Upper lobe of left lung (tissue), 6 donors: ENCODE measurements around the gene SLC19A3. TPM values are rescaled to one million over a fixed set of nuclear protein-coding genes. Genes with fewer than 3 reads are reported as not detected.

Experiments used
- ATAC-seq, 2 donors: fragments of 200-7000 bp; cut with Tn5 transposase; one replicate each; pipeline ENCODE4 v1.9.1; 2022; ENCODE audit warnings: mild to moderate bottlenecking in 2 of 2, moderate library complexity in 2 of 2; ENCODE audit not compliant: low FRiP score in 2 of 2
- DNase-seq, 2 donors: peaks; one replicate each; pipeline ENCODE4 v3.0.0-alpha.2; 2019 to 2020
- H3K27ac ChIP-seq, 4 donors: fragments of 200-600 bp; sonication (generic); one replicate each; pipeline ENCODE4 v1.5.1; 2016 to 2019
- H3K27me3 ChIP-seq, 4 donors: fragments of 200-600 bp; sonication (generic); one replicate each; pipeline ENCODE4 v1.5.1; 2017 to 2019
- H3K36me3 ChIP-seq, 4 donors: fragments of 200-600 bp; sonication (generic); one replicate each; pipeline ENCODE4 v1.5.1; 2016 to 2019
- H3K4me1 ChIP-seq, 4 donors: fragments of 200-600 bp; sonication (generic); one replicate each; pipeline ENCODE4 v1.5.1; 2018 to 2019
- H3K4me3 ChIP-seq, 4 donors: fragments of 200-600 bp; sonication (generic); one replicate each; pipeline ENCODE4 v1.5.1; 2017 to 2019; ENCODE audit warnings: mild to moderate bottlenecking in 2 of 4, moderate library complexity in 1 of 4
- H3K9me3 ChIP-seq, 4 donors: fragments of 200-600 bp; sonication (generic); one replicate each; pipeline ENCODE4 v1.5.1; 2018 to 2019
- EP300 ChIP-seq, 4 donors: sonication (generic); formaldehyde crosslinking; IDR thresholded peaks; one replicate each; pipeline ENCODE4 v1.5.1; 2017; ENCODE audit warnings: antibody characterized with exemption in 4 of 4, control low read depth in 2 of 4
- POLR2A ChIP-seq, 4 donors: fragments of 450-650 bp; IDR thresholded peaks; one replicate each; pipeline ENCODE4 v1.5.1; 2016 to 2017; ENCODE audit warnings: antibody characterized with exemption in 4 of 4, mild to moderate bottlenecking in 2 of 4
- POLR2AphosphoS5 ChIP-seq, 2 donors: sonication (generic); formaldehyde crosslinking; IDR thresholded peaks; one replicate each; pipeline ENCODE4 v1.5.1; 2017; ENCODE audit warnings: antibody characterized with exemption in 2 of 2
- WGBS, 2 donors: methylation state at CpG; one replicate each; pipeline ENCODE4 v1.1.5; 2017 to 2018; 5-methylcytosine and 5-hydroxymethylcytosine counted together
- total RNA-seq, 6 donors: library from RNA; depleted of rRNA in 4 of 6; stranded (reverse); fragments of >200 nt in 4 of 6; gene quantifications; one replicate each; pipeline versions ENCODE4 v1.1.0 to v1.2.1, GENCODE V29; 2016 to 2021
- TF ChIP-seq, protein P1 (sequence below), 6 experiments: fragments of 450-650 bp in 4 of 6; fragments of 200-600 bp in 2 of 6; sonication (generic) in 2 of 6; IDR thresholded peaks; one replicate each; pipeline ENCODE4 v1.5.1; 2016 to 2019; ENCODE audit warnings: antibody characterized with exemption in 6 of 6
- donor health status: DM: no; HTN: no; CAD: no; lungs with moderate emphysema.
- donor health status: DM: no; HTN: yes; CAD: no; lungs with severe emphysema.

SLC19A3 gene
- total RNA-seq, 6 donors from 2014 or later = 12.6 to 53.4 (median 32.1) TPM

DNA sequence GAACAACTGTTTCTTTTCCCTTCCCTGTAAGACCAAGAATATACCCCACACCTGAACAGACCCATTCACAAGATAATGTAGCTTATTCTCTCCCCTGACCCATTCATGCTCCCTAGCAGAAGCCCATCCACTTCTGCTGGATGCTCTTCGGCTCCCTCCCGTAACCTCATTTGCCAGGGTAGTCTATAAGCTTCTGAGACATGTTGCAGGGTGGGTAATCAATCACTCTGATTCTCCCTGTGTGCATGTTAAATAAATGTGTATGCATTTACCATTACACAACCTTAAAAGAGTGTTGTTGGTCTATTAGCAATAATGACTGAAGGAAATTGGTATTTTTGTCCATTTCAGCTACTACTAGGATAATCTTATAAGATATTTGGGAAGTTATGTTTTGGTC, 1.3 kb downstream of the SLC19A3 start:
- peaks cover 0 to 14% (median 2%) of the 10 kb centered on the region in 4 donors for H3K4me1 ChIP-seq
- no peak overlapping the region for H3K27ac ChIP-seq
- no peak for TF ChIP-seq POLR2A (IDR thresholded peaks at IDR 0.05)
- TF ChIP-seq POLR2AphosphoS5 (IDR thresholded peaks at IDR 0.05) = no peak
- TF ChIP-seq EP300 (IDR thresholded peaks at IDR 0.05) = no peak
- TF ChIP-seq, protein P1, sequence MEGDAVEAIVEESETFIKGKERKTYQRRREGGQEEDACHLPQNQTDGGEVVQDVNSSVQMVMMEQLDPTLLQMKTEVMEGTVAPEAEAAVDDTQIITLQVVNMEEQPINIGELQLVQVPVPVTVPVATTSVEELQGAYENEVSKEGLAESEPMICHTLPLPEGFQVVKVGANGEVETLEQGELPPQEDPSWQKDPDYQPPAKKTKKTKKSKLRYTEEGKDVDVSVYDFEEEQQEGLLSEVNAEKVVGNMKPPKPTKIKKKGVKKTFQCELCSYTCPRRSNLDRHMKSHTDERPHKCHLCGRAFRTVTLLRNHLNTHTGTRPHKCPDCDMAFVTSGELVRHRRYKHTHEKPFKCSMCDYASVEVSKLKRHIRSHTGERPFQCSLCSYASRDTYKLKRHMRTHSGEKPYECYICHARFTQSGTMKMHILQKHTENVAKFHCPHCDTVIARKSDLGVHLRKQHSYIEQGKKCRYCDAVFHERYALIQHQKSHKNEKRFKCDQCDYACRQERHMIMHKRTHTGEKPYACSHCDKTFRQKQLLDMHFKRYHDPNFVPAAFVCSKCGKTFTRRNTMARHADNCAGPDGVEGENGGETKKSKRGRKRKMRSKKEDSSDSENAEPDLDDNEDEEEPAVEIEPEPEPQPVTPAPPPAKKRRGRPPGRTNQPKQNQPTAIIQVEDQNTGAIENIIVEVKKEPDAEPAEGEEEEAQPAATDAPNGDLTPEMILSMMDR (IDR thresholded peaks at IDR 0.05) = no peak
- no peaks in the 10 kb centered on the region for H3K9me3 ChIP-seq
- no peaks in the 10 kb centered on the region for H3K36me3 ChIP-seq
- peak overlapping the region in 1 of 4 donors; percentile 57 for H3K4me3 ChIP-seq
- DNase-seq (no peak), ATAC-seq (no peak)
- 86 to 94% methylated on average over 2 of the region's 2 CpGs for WGBS, 2 donors
- H3K27me3 ChIP-seq = peaks cover 0 to 4% (median 0%) of the 10 kb centered on the region in 4 donors

DNA sequence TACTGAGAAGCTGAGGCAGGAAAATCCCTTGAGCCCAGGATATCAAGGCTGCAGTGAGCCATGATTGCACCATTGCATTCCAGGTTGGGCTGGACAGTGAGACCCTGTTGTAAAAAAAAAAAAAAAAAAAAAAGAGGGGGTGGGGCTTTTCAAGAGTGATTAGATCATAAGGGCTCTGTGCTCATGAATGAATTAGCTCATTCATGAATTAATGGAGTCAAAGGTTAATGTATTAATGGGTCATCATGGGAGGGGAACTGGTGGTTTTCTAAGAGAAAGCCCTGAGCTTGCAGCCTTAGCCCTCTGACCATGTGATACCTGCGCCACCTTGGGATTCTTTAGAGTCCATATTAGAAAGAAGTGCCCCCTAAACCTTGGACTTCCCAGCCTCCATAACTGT, 4.5 kb downstream of the SLC19A3 start:
- no peak for ATAC-seq
- WGBS, 2 donors = 91 to 95% methylated on average over 1 of the region's 1 CpG
- Histone ChIP-seq H3K27ac (no peak overlapping the region), H3K4me1 (peaks cover 0 to 10% (median 2%) of the 10 kb centered on the region in 4 donors), H3K27me3 (peaks cover 0 to 4% (median 0%) of the 10 kb centered on the region in 4 donors), H3K9me3 (no peaks in the 10 kb centered on the region), H3K4me3 (no peak overlapping the region), H3K36me3 (no peaks in the 10 kb centered on the region)
- TF ChIP-seq POLR2AphosphoS5 (IDR thresholded peaks at IDR 0.05) (no peak), EP300 (IDR thresholded peaks at IDR 0.05) (no peak), POLR2A (IDR thresholded peaks at IDR 0.05) (no peak)
- TF ChIP-seq, protein P1 (IDR thresholded peaks at IDR 0.05) = no peak
- DNase-seq = no peak

DNA sequence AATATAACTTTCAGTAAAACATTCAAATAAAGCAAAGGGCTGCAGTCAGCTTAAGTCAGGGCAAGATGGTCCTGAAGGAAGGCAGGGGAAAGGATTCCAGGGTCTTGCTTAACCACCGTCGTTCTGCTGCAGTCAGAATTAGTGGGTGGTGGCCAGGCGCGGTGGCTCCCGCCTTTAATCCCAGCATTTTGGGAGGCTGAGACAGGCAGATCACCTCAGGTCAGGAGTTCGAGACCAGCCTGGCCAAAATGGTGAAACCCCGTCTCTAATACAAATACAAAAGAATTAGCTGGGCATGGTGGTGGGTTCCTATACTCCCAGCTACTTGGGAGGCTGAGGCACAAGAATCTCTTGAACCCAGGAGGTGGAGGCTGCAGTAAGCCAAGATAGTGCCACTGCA, 6.8 kb downstream of the SLC19A3 start:
- Histone ChIP-seq H3K27me3 (no peaks in the 10 kb centered on the region), H3K9me3 (no peaks in the 10 kb centered on the region), H3K4me1 (no peaks in the 10 kb centered on the region), H3K36me3 (no peaks in the 10 kb centered on the region), H3K27ac (no peak overlapping the region), H3K4me3 (no peak overlapping the region)
- ATAC-seq (no peak), DNase-seq (no peak)
- 90 to 92% methylated on average over 7 of the region's 7 CpGs for WGBS, 2 donors
- TF ChIP-seq POLR2AphosphoS5 (IDR thresholded peaks at IDR 0.05) = no peak
- TF ChIP-seq EP300 (IDR thresholded peaks at IDR 0.05) = no peak
- TF ChIP-seq, protein P1 (IDR thresholded peaks at IDR 0.05) = no peak
- no peak for TF ChIP-seq POLR2A (IDR thresholded peaks at IDR 0.05)

DNA sequence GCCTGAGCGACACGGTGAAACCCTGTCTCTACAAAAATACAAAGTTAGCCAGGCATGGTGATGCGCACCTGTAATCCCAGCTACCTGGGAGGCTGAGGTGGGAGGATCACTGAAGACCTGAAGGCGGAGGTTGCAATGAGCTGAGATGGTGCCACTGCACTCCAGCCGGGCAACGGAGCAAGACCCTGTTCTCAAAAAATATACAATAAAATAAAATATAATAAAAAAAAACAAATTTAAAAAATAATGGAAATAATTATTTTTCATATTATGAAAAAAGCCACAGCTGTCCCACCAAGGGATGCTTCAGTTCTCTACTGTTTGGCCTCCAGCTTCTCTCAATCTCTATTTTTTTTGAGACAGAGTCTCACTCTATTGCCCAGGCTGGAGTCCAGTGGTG, 10.4 kb downstream of the SLC19A3 start:
- H3K4me3 ChIP-seq = no peak overlapping the region
- DNase-seq (no peak), ATAC-seq (no peak)
- peaks cover 0 to 7% (median 2%) of the 10 kb centered on the region in 4 donors for H3K4me1 ChIP-seq
- no peaks in the 10 kb centered on the region for H3K9me3 ChIP-seq
- H3K27me3 ChIP-seq = no peaks in the 10 kb centered on the region
- 81 to 93% methylated on average over 6 of the region's 6 CpGs for WGBS, 2 donors
- no peak overlapping the region for H3K27ac ChIP-seq
- TF ChIP-seq POLR2A (IDR thresholded peaks at IDR 0.05) (no peak), POLR2AphosphoS5 (IDR thresholded peaks at IDR 0.05) (no peak), EP300 (IDR thresholded peaks at IDR 0.05) (no peak)
- TF ChIP-seq, protein P1 (IDR thresholded peaks at IDR 0.05) = no peak
- no peaks in the 10 kb centered on the region for H3K36me3 ChIP-seq

DNA sequence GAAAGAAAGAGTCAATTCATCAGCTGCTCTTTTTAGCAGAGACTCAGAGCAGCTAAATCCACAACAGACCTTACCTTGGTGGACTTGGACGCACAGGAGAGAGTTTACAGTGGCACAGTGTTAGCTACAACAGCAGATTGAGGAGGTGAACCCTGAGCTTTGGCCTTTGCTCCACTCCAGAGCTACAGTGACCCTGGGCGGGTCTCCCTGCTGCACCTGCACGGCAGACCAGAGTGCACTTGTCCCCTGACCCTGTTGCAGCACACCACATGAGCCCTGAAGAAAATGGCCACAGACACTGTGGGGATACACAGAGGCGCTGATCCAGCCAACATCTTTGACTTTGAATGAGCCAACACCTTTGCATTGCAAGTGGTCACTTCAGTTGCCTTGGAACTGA, 11.0 kb downstream of the SLC19A3 start:
- H3K4me3 ChIP-seq = no peak overlapping the region
- WGBS, 2 donors = 87 to 94% methylated on average over 4 of the region's 4 CpGs
- H3K9me3 ChIP-seq = no peaks in the 10 kb centered on the region
- no peak for ATAC-seq
- peak in 1 of 2 donors; percentile 19 for DNase-seq
- H3K4me1 ChIP-seq = peaks cover 0 to 7% (median 2%) of the 10 kb centered on the region in 4 donors
- no peaks in the 10 kb centered on the region for H3K36me3 ChIP-seq
- TF ChIP-seq POLR2A (IDR thresholded peaks at IDR 0.05) (no peak), EP300 (IDR thresholded peaks at IDR 0.05) (no peak), POLR2AphosphoS5 (IDR thresholded peaks at IDR 0.05) (no peak)
- TF ChIP-seq, protein P1 (IDR thresholded peaks at IDR 0.05) = no peak
- H3K27ac ChIP-seq = no peak overlapping the region
- no peaks in the 10 kb centered on the region for H3K27me3 ChIP-seq
